Psoas muscle (tissue), 8 donors: ENCODE results near the gene CRYBB1. TPM values are rescaled to one million over a fixed set of nuclear protein-coding genes. Genes with fewer than 3 reads are reported as not detected.
A peak's percentile ranks its signal among the peaks of the same experiment; 100 is the strongest.

ENCODE experiments used
- ATAC-seq, 4 donors: fragments of 200-7000 bp; cut with Tn5 transposase; one replicate each; pipeline ENCODE4 v1.9.1; 2020; ENCODE audit warnings: moderate library complexity in 3 of 4, mild to moderate bottlenecking in 2 of 4
- DNase-seq, 2 donors: peaks; one replicate each; pipeline ENCODE4 v3.0.0-alpha.2; 2020
- H3K27ac ChIP-seq: fragments of 200-600 bp; one replicate; pipeline ENCODE4 v1.8.0; 2022
- H3K27me3 ChIP-seq, 3 donors: fragments of 200-600 bp in 1 of 3; one replicate each; pipeline versions ENCODE4 v1.6.1 to v1.8.0; 2013 to 2022; ENCODE audit warnings: low read length in 2 of 3, mild to moderate bottlenecking in 2 of 3, moderate library complexity in 1 of 3; ENCODE audit not compliant: insufficient read depth in 3 of 3
- H3K36me3 ChIP-seq, 2 donors: fragments of 200-600 bp in 1 of 2; one replicate each; pipeline versions ENCODE4 v1.6.1 to v1.8.0; 2013 to 2022; ENCODE audit warnings: low read depth in 1 of 2, mild to moderate bottlenecking in 1 of 2, moderate library complexity in 1 of 2; ENCODE audit not compliant: insufficient read depth in 1 of 2
- H3K4me1 ChIP-seq: fragments of 200-600 bp; one replicate; pipeline ENCODE4 v1.8.0; 2022
- H3K4me3 ChIP-seq: fragments of 200-600 bp; one replicate; pipeline ENCODE4 v1.8.0; 2022; ENCODE audit warnings: mild to moderate bottlenecking
- H3K9me3 ChIP-seq: fragments of 200-600 bp; one replicate; pipeline ENCODE4 v1.8.0; 2022
- WGBS, 3 donors: extraction: QIAGEN DNeasy Blood & Tissue Kit; methylation state at CpG; one replicate each; pipeline versions ENCODE4 v1.1.6 to v1.1.7; 2013; 5-methylcytosine and 5-hydroxymethylcytosine counted together
- intact Hi-C, 2 donors: fragments of 100-400 bp; cut with DNase I; formaldehyde crosslinking; loops; one replicate each; pipeline versions ENCODE4 v1.11.0 to v1.14.2; 2022
- polyA plus RNA-seq, 3 donors: library from polyadenylated mRNA; stranded (reverse); fragments of 200-250 nt; gene quantifications; one replicate each; pipeline ENCODE4 v1.2.3, GENCODE V29; 2013
- total RNA-seq, 4 donors: library from RNA; stranded (reverse); fragmentation: NEBNext Ultra II Directional in 2 of 4; extraction: Animal tissue kit (Norgen Biotek cat#: 25700) in 2 of 4; gene quantifications; one replicate each; pipeline versions ENCODE4 v1.2.1 to v1.2.4, GENCODE V29; 2021 to 2023
- TF ChIP-seq, protein P1 (sequence below): fragments of 200-600 bp; IDR thresholded peaks from one replicate; pipeline ENCODE4 v1.8.0; 2022; ENCODE audit warnings: antibody characterized with exemption
- donor health status: healthy with polysubstance abuse.
- donor health status: DM: no; HTN: no; CAD: no; lungs with moderate emphysema.
- donor health status: Bipolar disorder and iron deficiency.
- donor health status: healthy.
- donor health status: DM: yes; HTN: yes; CAD: no.
- donor health status: DM: no; HTN: no; CAD: no.
- donor health status: DM: no; HTN: no; CAD: no.
- donor health status: DM: yes; HTN: yes; CAD: no.

Gene CRYBB1
- total and polyA plus RNA-seq, 7 donors, result 0.14 to 0.25 (median 0.22) TPM; not detected in 2

DNA sequence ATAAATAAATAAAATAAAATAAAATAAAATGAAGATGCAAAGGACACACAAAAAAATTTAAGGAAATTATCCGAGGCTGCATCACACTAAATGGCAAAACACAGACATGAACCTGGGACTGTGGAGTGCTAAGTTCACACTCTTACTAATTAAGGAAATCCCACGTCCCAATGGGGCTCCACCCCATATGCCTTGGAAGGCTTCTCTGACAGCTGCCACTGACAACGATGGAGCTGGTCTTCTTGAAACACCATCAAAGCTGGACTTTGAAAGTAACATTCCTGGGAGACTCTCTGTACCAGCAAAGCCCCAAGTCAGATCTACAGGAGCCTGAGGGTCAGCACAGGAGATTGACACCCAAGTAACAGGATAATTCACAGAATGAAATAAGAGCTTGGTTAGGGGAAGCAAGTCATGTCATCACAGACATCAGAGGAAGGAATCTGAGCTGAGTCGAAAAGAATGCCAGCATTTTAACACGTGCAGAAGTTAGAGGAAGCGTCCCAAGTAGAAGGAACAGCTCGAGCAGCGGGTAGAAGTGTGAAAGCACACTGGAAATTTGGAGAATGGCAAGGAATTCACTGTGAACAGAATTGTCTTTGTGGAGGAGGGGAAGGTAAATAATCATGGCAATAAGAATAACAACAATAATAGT is 41.7 kb downstream of the CRYBB1 start:
- DNase-seq (no peak), ATAC-seq (peak in 3 of 4 donors; percentile 67 to 77 (median 69))
- WGBS, 3 donors, result 13 to 15% (median 14%) methylated on average over 8 of the region's 8 CpGs
- TF ChIP-seq, protein P1, sequence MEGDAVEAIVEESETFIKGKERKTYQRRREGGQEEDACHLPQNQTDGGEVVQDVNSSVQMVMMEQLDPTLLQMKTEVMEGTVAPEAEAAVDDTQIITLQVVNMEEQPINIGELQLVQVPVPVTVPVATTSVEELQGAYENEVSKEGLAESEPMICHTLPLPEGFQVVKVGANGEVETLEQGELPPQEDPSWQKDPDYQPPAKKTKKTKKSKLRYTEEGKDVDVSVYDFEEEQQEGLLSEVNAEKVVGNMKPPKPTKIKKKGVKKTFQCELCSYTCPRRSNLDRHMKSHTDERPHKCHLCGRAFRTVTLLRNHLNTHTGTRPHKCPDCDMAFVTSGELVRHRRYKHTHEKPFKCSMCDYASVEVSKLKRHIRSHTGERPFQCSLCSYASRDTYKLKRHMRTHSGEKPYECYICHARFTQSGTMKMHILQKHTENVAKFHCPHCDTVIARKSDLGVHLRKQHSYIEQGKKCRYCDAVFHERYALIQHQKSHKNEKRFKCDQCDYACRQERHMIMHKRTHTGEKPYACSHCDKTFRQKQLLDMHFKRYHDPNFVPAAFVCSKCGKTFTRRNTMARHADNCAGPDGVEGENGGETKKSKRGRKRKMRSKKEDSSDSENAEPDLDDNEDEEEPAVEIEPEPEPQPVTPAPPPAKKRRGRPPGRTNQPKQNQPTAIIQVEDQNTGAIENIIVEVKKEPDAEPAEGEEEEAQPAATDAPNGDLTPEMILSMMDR, result no peak
- intact Hi-C loops, result no loop called here
- peak overlapping the region; percentile 68 for H3K27ac ChIP-seq
- H3K27me3 ChIP-seq, result no peaks in the 10 kb centered on the region
- H3K4me3 ChIP-seq, result peak overlapping the region; percentile 11
- no peaks in the 10 kb centered on the region for H3K9me3 ChIP-seq
- peaks cover 0 to 1% of the 10 kb centered on the region in 2 donors for H3K36me3 ChIP-seq
- H3K4me1 ChIP-seq, result peaks cover 37% of the 10 kb centered on the region

DNA sequence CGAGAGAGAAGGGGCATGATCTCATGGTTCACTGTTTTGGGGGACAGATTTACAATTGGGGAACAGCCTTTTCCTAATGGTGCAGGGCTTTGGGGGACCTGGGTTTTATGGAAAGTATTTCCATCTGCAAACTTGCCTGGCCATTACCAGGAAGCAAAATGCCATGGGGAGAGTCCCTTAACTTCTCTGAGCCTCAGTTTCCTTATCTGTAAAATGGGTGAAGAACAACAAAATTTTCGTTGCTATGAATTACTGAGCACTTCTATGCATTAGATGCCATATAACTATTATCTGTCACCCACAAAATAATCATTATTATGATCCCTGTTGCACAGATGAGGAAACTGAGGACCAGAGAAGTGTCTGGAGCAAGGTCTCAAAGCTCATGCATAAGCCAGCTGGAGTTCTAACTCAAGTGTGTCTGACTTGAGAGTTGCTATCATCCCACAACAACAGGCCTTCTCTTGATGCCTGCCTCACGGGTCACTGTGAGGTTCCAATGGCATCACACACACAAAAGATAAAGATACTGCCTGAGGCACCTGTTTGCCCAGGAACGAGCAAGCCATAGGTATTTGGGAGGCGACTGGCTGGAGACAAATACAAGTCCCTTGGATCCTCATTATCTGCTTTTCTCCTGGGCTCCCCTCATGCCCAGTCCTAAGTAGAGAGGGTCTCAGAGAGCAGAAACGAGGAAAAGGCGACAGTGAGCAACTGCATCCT is 43.7 kb downstream of the CRYBB1 start:
- Histone ChIP-seq H3K27me3 (no peaks in the 10 kb centered on the region), H3K4me1 (peaks cover 26% of the 10 kb centered on the region), H3K4me3 (no peak overlapping the region), H3K27ac (no peak overlapping the region), H3K36me3 (no peaks in the 10 kb centered on the region), H3K9me3 (no peaks in the 10 kb centered on the region)
- DNase-seq, result no peak
- intact Hi-C loops, result no loop called here
- 84 to 85% (median 85%) methylated on average over 7 of the region's 7 CpGs for WGBS, 3 donors
- ATAC-seq, result no peak
- TF ChIP-seq, protein P1, result no peak

DNA sequence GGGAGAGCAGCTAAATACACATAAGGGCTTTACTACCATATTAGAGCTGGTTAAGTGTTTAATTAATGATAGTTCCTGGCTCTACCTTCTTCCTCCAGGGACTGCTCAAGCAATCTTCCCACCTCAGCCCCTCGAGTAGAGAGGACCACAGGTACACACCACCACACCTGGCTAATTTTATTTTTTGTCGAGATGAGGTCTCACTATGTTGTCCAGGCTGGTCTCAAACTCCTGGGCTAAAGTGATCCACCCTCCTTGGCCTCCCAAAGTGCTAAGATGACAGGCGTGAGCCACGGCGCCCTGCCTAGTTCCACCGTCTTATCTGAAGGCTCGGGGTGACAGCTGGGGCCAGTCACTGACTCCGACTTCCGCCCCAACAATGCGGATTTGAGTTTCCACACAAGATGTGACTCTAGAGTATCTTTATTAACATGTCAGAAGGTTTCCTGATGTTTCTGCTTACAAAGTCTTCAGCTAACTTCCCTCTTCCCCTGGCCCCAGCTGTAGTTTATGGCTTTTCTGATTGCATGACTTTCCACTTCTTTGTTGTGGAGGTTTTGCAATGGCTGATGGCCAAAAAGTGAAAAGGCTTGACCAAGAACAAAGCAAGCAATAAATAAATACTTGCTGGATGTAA is 44.7 kb downstream of the CRYBB1 start:
- TF ChIP-seq, protein P1, result no peak
- intact Hi-C loops, result no loop called here
- ATAC-seq (no peak), DNase-seq (peak; percentile 35 to 69)
- WGBS, 3 donors, result 71 to 75% (median 74%) methylated on average over 10 of the region's 10 CpGs
- no peaks in the 10 kb centered on the region for H3K9me3 ChIP-seq
- H3K27me3 ChIP-seq, result no peaks in the 10 kb centered on the region
- no peak overlapping the region for H3K27ac ChIP-seq
- H3K4me3 ChIP-seq, result no peak overlapping the region
- H3K4me1 ChIP-seq, result peaks cover 31% of the 10 kb centered on the region
- no peaks in the 10 kb centered on the region for H3K36me3 ChIP-seq

DNA sequence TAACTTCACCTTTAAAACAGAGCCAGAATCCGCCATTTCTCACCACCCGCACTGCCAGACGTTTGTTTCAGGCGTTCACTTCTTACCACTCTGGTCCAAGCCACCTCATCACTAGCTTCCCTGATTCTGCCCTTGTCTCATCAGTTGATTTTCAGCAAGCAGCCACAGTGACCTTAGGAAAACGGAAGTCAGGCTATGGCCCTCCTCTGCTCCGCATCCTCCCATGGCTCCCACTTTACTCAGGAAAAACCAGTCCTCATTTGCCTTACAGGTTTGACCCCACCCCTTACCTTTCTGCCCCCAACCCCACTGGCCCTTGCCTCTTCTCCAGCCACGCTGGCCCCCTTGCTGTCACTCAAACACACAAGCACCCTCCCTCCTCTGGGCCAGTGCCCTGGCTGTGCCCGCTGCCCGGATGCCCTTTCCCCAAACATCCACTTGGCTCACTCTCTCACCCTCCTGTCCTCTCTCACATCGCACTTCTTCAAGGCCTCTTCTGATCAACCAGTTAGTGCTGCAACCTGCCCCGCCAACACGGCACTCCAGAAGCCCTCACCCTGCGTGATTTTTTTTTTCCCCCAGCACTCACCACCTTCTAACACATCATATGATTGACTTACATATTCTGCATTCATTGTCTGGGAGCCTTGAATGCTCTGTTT is 46.8 kb downstream of the CRYBB1 start:
- Histone ChIP-seq H3K27ac (peak overlapping the region; percentile 23), H3K27me3 (no peaks in the 10 kb centered on the region), H3K4me3 (no peak overlapping the region), H3K36me3 (no peaks in the 10 kb centered on the region), H3K9me3 (no peaks in the 10 kb centered on the region), H3K4me1 (peaks cover 38% of the 10 kb centered on the region)
- intact Hi-C loops, result no loop called here
- DNase-seq (no peak), ATAC-seq (no peak)
- WGBS, 3 donors, result 77 to 87% (median 79%) methylated on average over 13 of the region's 13 CpGs
- TF ChIP-seq, protein P1, result no peak
